Measurements from ENCODE around the gene RHOC. TPM values are rescaled to one million over a fixed set of nuclear protein-coding genes. Genes with fewer than 3 reads are reported as not detected.

RHOC gene
- total RNA-seq, 1 experiment from 2014 or later: 154 TPM

- CTCF ChIA-PET: interaction anchor here (0.9 to 1.8 kb wide), 6 partner anchors 11 to 406 kb away, joined by 3 to 13 read pairs (median 5); partner anchors contain the start of genes LRIG2, MOV10 and PPM1J
Measured at GRCh38 chr1:112704391-112704933, 2.5 kb downstream of the RHOC start.

More at GRCh38 chr1:112704391-112704933, 2.5 kb downstream of the RHOC start:
- Histone ChIP-seq H2AFZ (ENCODE audit: low read depth, low read length, poor library complexity, severe bottlenecking) (no peak overlapping the region), H3K4me3 (replicated peaks in 1 of 2; ENCODE audit: low read depth in 1 of 2, low read length in 2 of 2) (peak overlapping the region; percentile 87 to 90), H4K20me1 (ENCODE audit: insufficient read depth) (no peaks in the 10 kb centered on the region), H3K79me2 (ENCODE audit: insufficient read depth, low read length) (peaks cover 39% of the 10 kb centered on the region), H3K27me3 (ENCODE audit: insufficient read depth, low read length) (no peaks in the 10 kb centered on the region), H3K9ac (ENCODE audit: low read length) (peak overlapping the region; percentile 90), H3K9me2 (ENCODE audit: insufficient read depth) (no peaks in the 10 kb centered on the region), H3K4me2 (ENCODE audit: low read length) (peak overlapping the region; percentile 93), H3K27ac (ENCODE audit: low read depth, low read length) (peak overlapping the region; percentile 77), H3K4me1 (ENCODE audit: control insufficient read depth in 1 of 2, insufficient read depth in 2 of 2, low read length in 2 of 2) (peaks cover 46 to 71% of the 10 kb centered on the region in 2 experiments), H3K9me3 (ENCODE audit: control insufficient read depth in 1 of 2, insufficient read depth in 1 of 2, low read depth in 1 of 2, low read length in 2 of 2) (no peaks in the 10 kb centered on the region), H3K36me3 (ENCODE audit: control insufficient read depth in 1 of 2, insufficient read depth in 2 of 2, low read length in 2 of 2) (peaks cover 2 to 20% of the 10 kb centered on the region in 2 experiments; a peak in 1 of 4 replicates)
- TF ChIP-seq JUND (IDR thresholded peaks at IDR 0.05) (no peak), REST (IDR thresholded peaks at IDR 0.05; ENCODE audit: low read depth) (no peak), TCF7L2 (IDR thresholded peaks at IDR 0.05; ENCODE audit: borderline replicate concordance, extremely low read depth, insufficient read depth, insufficient read length) (no peak), SRF (IDR thresholded peaks at IDR 0.05; ENCODE audit: low read depth) (no peak), ELF1 (IDR thresholded peaks at IDR 0.05; ENCODE audit: borderline replicate concordance, low read depth) (no peak), FOSL1 (IDR thresholded peaks at IDR 0.05; ENCODE audit: low read depth) (no peak), EZH2 (IDR thresholded peaks at IDR 0.05) (no peak), SP1 (IDR thresholded peaks at IDR 0.05; ENCODE audit: low read depth) (no peak), CEBPB (IDR thresholded peaks at IDR 0.05; ENCODE audit: low read depth) (no peak), ZFX (IDR thresholded peaks at IDR 0.05) (no peak)
- no TSS peak for BruUV-seq (replicated peaks)
- intact Hi-C loops (cut with micrococcal nuclease): loop anchor here (2.0 to 10.0 kb wide), 3 partner anchors 30 to 180 kb away; partner anchors contain the start of gene MOV10
- POLR2A ChIA-PET: interaction anchor here (0.5 to 2.6 kb wide), 8 partner anchors 10 to 313 kb away, joined by 3 to 9 read pairs (median 4); partner anchors contain the start of genes CAPZA1, CTTNBP2NL, MOV10 and PPM1J
- DNase-seq (ENCODE audit: low read depth, low spot score) (no peak), ATAC-seq (no peak)
- RAD21 ChIA-PET (ENCODE audit: low non-redundant PET in 1 of 2, low total read pairs in 2 of 2, uncharacterized antibody in 2 of 2, unreplicated experiment in 2 of 2): no interaction called here

Measured in HCT116 (cell line).